Aortic smooth muscle cell (primary cell): ENCODE data around the gene NTNG2. TPM values are rescaled to one million over a fixed set of nuclear protein-coding genes. Genes with fewer than 3 reads are reported as not detected.

Source experiments
- total RNA-seq: library from RNA; depleted of rRNA; stranded (reverse); fragments of >200 nt; gene quantifications from 2 replicates; pipeline ENCODE4 v1.2.3, GENCODE V29; 2014

The NTNG2 gene, protein sequence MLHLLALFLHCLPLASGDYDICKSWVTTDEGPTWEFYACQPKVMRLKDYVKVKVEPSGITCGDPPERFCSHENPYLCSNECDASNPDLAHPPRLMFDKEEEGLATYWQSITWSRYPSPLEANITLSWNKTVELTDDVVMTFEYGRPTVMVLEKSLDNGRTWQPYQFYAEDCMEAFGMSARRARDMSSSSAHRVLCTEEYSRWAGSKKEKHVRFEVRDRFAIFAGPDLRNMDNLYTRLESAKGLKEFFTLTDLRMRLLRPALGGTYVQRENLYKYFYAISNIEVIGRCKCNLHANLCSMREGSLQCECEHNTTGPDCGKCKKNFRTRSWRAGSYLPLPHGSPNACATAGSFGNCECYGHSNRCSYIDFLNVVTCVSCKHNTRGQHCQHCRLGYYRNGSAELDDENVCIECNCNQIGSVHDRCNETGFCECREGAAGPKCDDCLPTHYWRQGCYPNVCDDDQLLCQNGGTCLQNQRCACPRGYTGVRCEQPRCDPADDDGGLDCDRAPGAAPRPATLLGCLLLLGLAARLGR
- 1.6 and 4.2 TPM in 2 replicates for total RNA-seq

DNA sequence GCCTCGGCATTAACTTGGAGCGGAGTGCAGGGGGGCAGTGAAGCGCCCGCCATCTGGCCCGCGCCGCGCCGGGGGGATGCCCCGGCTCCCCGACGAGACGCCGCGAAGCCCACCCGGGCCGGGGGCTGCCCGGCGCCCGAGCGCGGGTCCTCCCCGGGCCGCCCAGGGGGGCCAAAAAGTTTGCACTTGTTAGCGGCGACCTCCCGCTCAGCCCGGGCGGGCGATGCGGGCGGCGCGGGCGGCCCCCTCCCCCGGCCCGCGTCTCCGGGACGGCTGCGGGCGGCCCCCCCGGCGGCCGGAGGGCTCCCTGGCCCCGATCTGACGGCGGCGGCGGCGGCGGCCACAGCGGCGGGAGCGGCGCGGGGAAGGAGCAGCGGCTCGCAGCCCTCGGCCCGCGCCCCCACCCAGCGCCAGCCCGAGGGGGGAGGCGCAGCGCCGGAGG, at the start of gene NTNG2:
Gene NTNG2 (plus strand): TSS at position 316 of the 442 bp plus-strand sequence. CDS start 4,774 bp downstream, outside the sequence.

Other genes with a start within 250 kb of the NTNG2 start
- 14.8 and 18.1 TPM in 2 replicates for gene MED27, start 82.2 kb upstream of the NTNG2 start, total RNA-seq
- 72.7 and 78.9 TPM in 2 replicates for gene SETX, start 192.9 kb downstream of the NTNG2 start, total RNA-seq
- gene TTF1, start 244.8 kb downstream of the NTNG2 start, total RNA-seq, result 9.4 and 9.6 TPM in 2 replicates
- gene CFAP77, start 248.2 kb downstream of the NTNG2 start, total RNA-seq, result not detected in 2 replicates